HFFc6 (cell line): ENCODE results near the gene MT1HL1. TPM values are rescaled to one million over a fixed set of nuclear protein-coding genes. Genes with fewer than 3 reads are reported as not detected.

ENCODE experiments used
- DNase-seq: peaks from one replicate; pipeline ENCODE4 v3.0.0-alpha.2; 2018
- H3K27ac Mint-ChIP-seq: 2 replicates; pipeline ENCODE4 v1.8.0; 2020; ENCODE audit warnings: mild to moderate bottlenecking, mixed read lengths
- H3K27me3 Mint-ChIP-seq: 2 replicates; pipeline ENCODE4 v1.8.0; 2021; ENCODE audit warnings: mild to moderate bottlenecking, moderate library complexity, mixed read lengths; ENCODE audit not compliant: insufficient read depth
- H3K36me3 Mint-ChIP-seq: 2 replicates; pipeline ENCODE4 v1.8.0; 2021; ENCODE audit warnings: low read depth, mixed read lengths
- H3K4me1 Mint-ChIP-seq: 2 replicates; pipeline ENCODE4 v1.8.0; 2020; ENCODE audit warnings: low read depth, mixed read lengths
- H3K4me3 Mint-ChIP-seq: 2 replicates; pipeline ENCODE4 v1.8.0; 2020; ENCODE audit warnings: mild to moderate bottlenecking, moderate library complexity, mixed read lengths
- H3K9me3 Mint-ChIP-seq: 2 replicates; pipeline ENCODE4 v1.8.0; 2020; ENCODE audit warnings: mild to moderate bottlenecking, mixed read lengths
- CTCF ChIP-seq: fragments of 200-600 bp; sonication (generic); IDR thresholded peaks from 2 replicates; pipeline ENCODE4 v1.5.0; 2021; ENCODE audit warnings: antibody characterized with exemption, mild to moderate bottlenecking
- total RNA-seq, 6 experiments: library from RNA; stranded (reverse); fragmentation: NEBNext Ultra II Directional; extraction: Animal tissue kit (Norgen Biotek cat#: 25700); gene quantifications; 2 replicates in 1 of 6; 3 replicates in 5 of 6; pipeline ENCODE4 v1.2.3, GENCODE V29; 2021

Gene MT1HL1
- total RNA-seq, 6 experiments from 2014 or later, result not detected

- TF ChIP-seq CTCF, result no peak
- Mint-ChIP-seq H3K27me3 (no peaks in the 10 kb centered on the region; the same call in 1 of the 2 replicates), H3K4me3 (no peak overlapping the region), H3K4me1 (no peaks in the 10 kb centered on the region), H3K27ac (no peak overlapping the region), H3K36me3 (peaks cover 7% of the 10 kb centered on the region), H3K9me3 (peaks cover 24% of the 10 kb centered on the region)
- DNase-seq, result no peak
Observed at GRCh38 chr1:237043846-237044636, 39.8 kb upstream of the MT1HL1 start.

GRCh38 chr1:237042892-237043576, 38.8 kb upstream of the MT1HL1 start:
- Mint-ChIP-seq H3K27me3 (no peaks in the 10 kb centered on the region; the same call in 1 of the 2 replicates), H3K27ac (no peak overlapping the region), H3K9me3 (peaks cover 24% of the 10 kb centered on the region), H3K4me1 (no peaks in the 10 kb centered on the region), H3K36me3 (peaks cover 7% of the 10 kb centered on the region), H3K4me3 (no peak overlapping the region)
- no peak for DNase-seq
- no peak for TF ChIP-seq CTCF

- no peak for DNase-seq
- Mint-ChIP-seq H3K4me1 (no peaks in the 10 kb centered on the region), H3K27ac (no peak overlapping the region), H3K9me3 (peaks cover 24% of the 10 kb centered on the region), H3K27me3 (no peaks in the 10 kb centered on the region; the same call in 1 of the 2 replicates), H3K4me3 (no peak overlapping the region), H3K36me3 (peaks cover 7% of the 10 kb centered on the region)
- no peak for TF ChIP-seq CTCF
Observed at GRCh38 chr1:237042526-237042891, 38.3 kb upstream of the MT1HL1 start.

GRCh38 chr1:237041795-237042525, 37.7 kb upstream of the MT1HL1 start, which contains the start of gene RYR2:
Gene RYR2 (plus strand): TSS chr1:237042184. CDS start chr1:237042522, 338 bp downstream.
- Mint-ChIP-seq H3K36me3 (peaks cover 7% of the 10 kb centered on the region), H3K4me1 (no peaks in the 10 kb centered on the region), H3K9me3 (peaks cover 24% of the 10 kb centered on the region), H3K27ac (no peak within 1 kb of the TSS), H3K27me3 (no peaks in the 10 kb centered on the region; the same call in 1 of the 2 replicates), H3K4me3 (no peak within 1 kb of the TSS)
- TF ChIP-seq CTCF, result no peak
- no peak for DNase-seq

- no peak for DNase-seq
- peaks cover 7% of the 10 kb centered on the region for H3K36me3 Mint-ChIP-seq
- no peak for TF ChIP-seq CTCF
- no peak overlapping the region for H3K4me3 Mint-ChIP-seq
- H3K9me3 Mint-ChIP-seq, result peaks cover 24% of the 10 kb centered on the region
- no peak overlapping the region for H3K27ac Mint-ChIP-seq
- no peaks in the 10 kb centered on the region; the same call in 1 of the 2 replicates for H3K27me3 Mint-ChIP-seq
- no peaks in the 10 kb centered on the region for H3K4me1 Mint-ChIP-seq
Observed at GRCh38 chr1:237041461-237041794, 37.2 kb upstream of the MT1HL1 start.
